Measurements from ENCODE around the gene HIVEP2. TPM values are rescaled to one million over a fixed set of nuclear protein-coding genes. Genes with fewer than 3 reads are reported as not detected.

Gene HIVEP2
- total and polyA plus RNA-seq, 2 donors (not counting 3 experiments of a cell fraction or from before 2014, with no cell fraction given), result 1.3 to 4.7 TPM

GRCh38 chr6:142796024-142796423, 149.0 kb downstream of the HIVEP2 start:
- H3K9me1 ChIP-seq (replicated peaks; ENCODE audit: control insufficient read depth, extremely low read depth, insufficient read depth, low read length), result no peaks in the 10 kb centered on the region
- POLR2A ChIA-PET, result no interaction called here
- no peak overlapping the region for H3K4me3 ChIP-seq (replicated peaks in 1 of 3; ENCODE audit: insufficient read depth in 1 of 3, low read depth in 1 of 3, low read length in 3 of 3)
- no peak overlapping the region for H2AFZ ChIP-seq (ENCODE audit: low read depth, low read length)
- no peak overlapping the region for H3K9ac ChIP-seq (replicated peaks; ENCODE audit: extremely low read depth, insufficient read depth, low read length)
- CTCF ChIA-PET, result interaction anchor here (0.9 kb wide), 1 partner anchor 10 kb away, joined by 3 read pairs; no protein-coding TSS in a partner anchor
- dilution Hi-C loops (cut with MboI; ENCODE audit: extremely low pct_ligation_motif_present, low sequenced_read_pairs) (no loop called here), intact Hi-C loops (cut with micrococcal nuclease) (no loop called here)
- H3K27ac ChIP-seq (ENCODE audit: insufficient read depth, low read depth, low read length), result no peak overlapping the region
- no peak for TF ChIP-seq MYC (IDR thresholded peaks at IDR 0.05; ENCODE audit: low read depth, low read length)
- TF ChIP-seq MAX (IDR thresholded peaks at IDR 0.05; ENCODE audit: insufficient read depth, insufficient read length), result no peak
- no peak for TF ChIP-seq JUN (IDR thresholded peaks at IDR 0.05; ENCODE audit: borderline replicate concordance, insufficient read depth, insufficient read length, low read depth)
- no peak for TF ChIP-seq EZH2 (IDR thresholded peaks at IDR 0.05; ENCODE audit: borderline replicate concordance, low read depth, low read length, severe bottlenecking)
- no peak for TF ChIP-seq POLR2AphosphoS5 (IDR thresholded peaks at IDR 0.05; ENCODE audit: insufficient read depth, low read depth, low read length)
- no peak for TF ChIP-seq POLR2A (IDR thresholded peaks at IDR 0.05; ENCODE audit: low read depth, low read length)
- TF ChIP-seq GATA2 (IDR thresholded peaks at IDR 0.05; ENCODE audit: insufficient read depth, insufficient read length, low read depth, low read length), result no peak
- TF ChIP-seq CTCF (IDR thresholded peaks at IDR 0.05; ENCODE audit: extremely low read depth in 1 of 2, insufficient read depth in 1 of 2, low read depth in 1 of 2, low read length in 2 of 2), result no peak
- no peak for TF ChIP-seq FOS (IDR thresholded peaks at IDR 0.05; ENCODE audit: borderline replicate concordance, insufficient read depth, low read length)
- FAIRE-seq (no peak), DNase-seq (ENCODE audit: low read depth, low spot score) (no peak)
- no peaks in the 10 kb centered on the region for H3K36me3 ChIP-seq (ENCODE audit: control insufficient read depth in 2 of 2, extremely low read depth in 1 of 2, insufficient read depth in 2 of 2, low read length in 2 of 2)
- no peak overlapping the region for H3K4me2 ChIP-seq (ENCODE audit: insufficient read depth, low read length)
- H3K4me1 ChIP-seq (ENCODE audit: control insufficient read depth, extremely low read depth, insufficient read depth, low read length), result no peaks in the 10 kb centered on the region
- BruUV-seq (replicated peaks), result no TSS peak
- no peaks in the 10 kb centered on the region for H3K79me2 ChIP-seq (ENCODE audit: control insufficient read depth, insufficient read depth, low read length)
- H3K27me3 ChIP-seq (ENCODE audit: control insufficient read depth in 2 of 2, insufficient read depth in 2 of 2, low read length in 2 of 2), result no peaks in the 10 kb centered on the region
- H4K20me1 ChIP-seq (replicated peaks; ENCODE audit: control insufficient read depth, extremely low read depth, insufficient read depth, low read length), result no peaks in the 10 kb centered on the region
- no peaks in the 10 kb centered on the region for H3K9me3 ChIP-seq (replicated peaks; ENCODE audit: control insufficient read depth, insufficient read depth, low read length)
